ENCODE data around the gene AQP5.
A peak's percentile ranks its signal among the peaks of the same experiment; 100 is the strongest.

AQP5 gene

GRCh38 chr12:49960474-49961110 lies 1.1 kb upstream of the AQP5 start:
- Histone ChIP-seq H3K4me3 (ENCODE audit: severe bottlenecking) (no peak overlapping the region), H3K4me1 (ENCODE audit: insufficient read depth, poor library complexity, severe bottlenecking) (peaks cover 24% of the 10 kb centered on the region), H3K36me3 (ENCODE audit: low read depth) (no peaks in the 10 kb centered on the region), H3K9me3 (ENCODE audit: severe bottlenecking) (no peaks in the 10 kb centered on the region), H3K27ac (ENCODE audit: poor library complexity, severe bottlenecking) (no peak overlapping the region), H3K27me3 (ENCODE audit: insufficient read depth, poor library complexity, severe bottlenecking) (no peaks in the 10 kb centered on the region)
- DNase-seq (ENCODE audit: low spot score) (no peak), ATAC-seq (ENCODE audit: low read depth) (no peak)
- TF ChIP-seq CTCF (IDR thresholded peaks at IDR 0.05; ENCODE audit: poor library complexity, severe bottlenecking): no peak

DNA sequence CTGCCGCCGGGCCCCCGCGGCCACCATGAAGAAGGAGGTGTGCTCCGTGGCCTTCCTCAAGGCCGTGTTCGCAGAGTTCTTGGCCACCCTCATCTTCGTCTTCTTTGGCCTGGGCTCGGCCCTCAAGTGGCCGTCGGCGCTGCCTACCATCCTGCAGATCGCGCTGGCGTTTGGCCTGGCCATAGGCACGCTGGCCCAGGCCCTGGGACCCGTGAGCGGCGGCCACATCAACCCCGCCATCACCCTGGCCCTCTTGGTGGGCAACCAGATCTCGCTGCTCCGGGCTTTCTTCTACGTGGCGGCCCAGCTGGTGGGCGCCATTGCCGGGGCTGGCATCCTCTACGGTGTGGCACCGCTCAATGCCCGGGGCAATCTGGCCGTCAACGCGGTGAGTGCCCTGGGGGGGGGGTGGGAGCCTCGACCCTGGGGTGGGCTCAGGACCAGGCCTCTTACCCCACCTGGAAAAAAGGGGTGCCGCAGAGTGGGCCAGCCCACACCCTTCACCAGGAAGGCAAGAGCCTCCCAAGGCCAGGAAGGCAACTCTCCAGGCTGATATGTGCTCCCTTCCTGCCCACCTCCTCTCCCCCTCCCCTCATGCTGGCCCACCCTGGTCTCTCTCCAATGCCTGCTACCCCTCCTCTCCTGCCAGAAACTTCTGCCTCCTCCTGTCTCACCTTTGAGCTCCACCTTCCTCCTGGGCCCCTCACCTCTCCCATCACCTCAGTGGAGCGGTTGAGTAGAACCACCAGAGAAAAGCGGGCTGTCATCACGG lies 507 bp downstream of the AQP5 start:
- H3K4me1 ChIP-seq (ENCODE audit: insufficient read depth, poor library complexity, severe bottlenecking): peaks cover 24% of the 10 kb centered on the region
- no peaks in the 10 kb centered on the region for H3K36me3 ChIP-seq (ENCODE audit: low read depth)
- TF ChIP-seq CTCF (IDR thresholded peaks at IDR 0.05; ENCODE audit: poor library complexity, severe bottlenecking): no peak
- H3K27ac ChIP-seq (ENCODE audit: poor library complexity, severe bottlenecking): no peak overlapping the region
- no peaks in the 10 kb centered on the region for H3K9me3 ChIP-seq (ENCODE audit: severe bottlenecking)
- ATAC-seq (ENCODE audit: low read depth) (no peak), DNase-seq (ENCODE audit: low spot score) (no peak)
- no peak overlapping the region for H3K4me3 ChIP-seq (ENCODE audit: severe bottlenecking)
- H3K27me3 ChIP-seq (ENCODE audit: insufficient read depth, poor library complexity, severe bottlenecking): no peaks in the 10 kb centered on the region

DNA sequence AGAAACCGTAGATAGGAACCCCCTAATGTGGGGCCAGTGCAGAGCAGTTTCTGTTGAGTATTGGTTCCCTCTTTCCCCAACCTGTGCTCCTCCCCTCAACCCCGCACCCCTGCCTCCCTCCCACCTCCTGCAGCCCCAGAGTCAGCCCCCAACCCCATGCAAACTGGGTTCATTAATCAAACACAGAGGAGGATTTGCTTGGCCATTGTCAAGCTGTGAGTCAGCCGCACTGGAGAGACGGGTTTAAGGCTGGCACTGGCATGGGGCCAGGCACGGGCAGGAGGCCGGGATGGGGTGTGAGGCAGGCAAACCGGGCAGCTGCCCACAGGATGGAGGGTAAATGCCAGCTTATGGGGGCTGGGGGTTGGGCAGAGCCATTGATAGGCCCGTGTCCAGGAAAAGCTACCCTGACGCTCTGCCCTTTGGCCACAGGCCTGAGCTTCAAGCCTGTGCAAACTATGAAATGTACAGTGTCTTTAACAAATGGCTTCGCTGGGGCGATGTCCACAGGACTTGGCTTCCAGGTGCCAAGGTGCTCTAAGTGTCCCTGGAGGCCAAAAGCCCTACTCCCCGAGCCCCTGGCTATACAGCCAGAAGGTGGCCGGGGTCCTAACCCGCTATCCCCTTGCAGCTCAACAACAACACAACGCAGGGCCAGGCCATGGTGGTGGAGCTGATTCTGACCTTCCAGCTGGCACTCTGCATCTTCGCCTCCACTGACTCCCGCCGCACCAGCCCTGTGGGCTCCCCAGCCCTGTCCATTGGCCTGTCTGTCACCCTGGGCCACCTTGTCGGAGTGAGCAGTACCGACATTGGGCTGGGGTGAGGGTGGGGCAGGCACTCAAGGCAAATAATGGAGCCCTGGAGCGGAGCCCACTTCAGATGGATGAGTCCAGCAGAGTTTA lies 1.4 kb downstream of the AQP5 start:
- H3K4me3 ChIP-seq (ENCODE audit: severe bottlenecking): no peak overlapping the region
- TF ChIP-seq CTCF (IDR thresholded peaks at IDR 0.05; ENCODE audit: poor library complexity, severe bottlenecking): no peak
- no peaks in the 10 kb centered on the region for H3K27me3 ChIP-seq (ENCODE audit: insufficient read depth, poor library complexity, severe bottlenecking)
- peak; percentile 69 for ATAC-seq (ENCODE audit: low read depth)
- no peaks in the 10 kb centered on the region for H3K9me3 ChIP-seq (ENCODE audit: severe bottlenecking)
- no peaks in the 10 kb centered on the region for H3K36me3 ChIP-seq (ENCODE audit: low read depth)
- peak; percentile 91 for DNase-seq (ENCODE audit: low spot score)
- H3K27ac ChIP-seq (ENCODE audit: poor library complexity, severe bottlenecking): no peak overlapping the region
- H3K4me1 ChIP-seq (ENCODE audit: insufficient read depth, poor library complexity, severe bottlenecking): peaks cover 24% of the 10 kb centered on the region

DNA sequence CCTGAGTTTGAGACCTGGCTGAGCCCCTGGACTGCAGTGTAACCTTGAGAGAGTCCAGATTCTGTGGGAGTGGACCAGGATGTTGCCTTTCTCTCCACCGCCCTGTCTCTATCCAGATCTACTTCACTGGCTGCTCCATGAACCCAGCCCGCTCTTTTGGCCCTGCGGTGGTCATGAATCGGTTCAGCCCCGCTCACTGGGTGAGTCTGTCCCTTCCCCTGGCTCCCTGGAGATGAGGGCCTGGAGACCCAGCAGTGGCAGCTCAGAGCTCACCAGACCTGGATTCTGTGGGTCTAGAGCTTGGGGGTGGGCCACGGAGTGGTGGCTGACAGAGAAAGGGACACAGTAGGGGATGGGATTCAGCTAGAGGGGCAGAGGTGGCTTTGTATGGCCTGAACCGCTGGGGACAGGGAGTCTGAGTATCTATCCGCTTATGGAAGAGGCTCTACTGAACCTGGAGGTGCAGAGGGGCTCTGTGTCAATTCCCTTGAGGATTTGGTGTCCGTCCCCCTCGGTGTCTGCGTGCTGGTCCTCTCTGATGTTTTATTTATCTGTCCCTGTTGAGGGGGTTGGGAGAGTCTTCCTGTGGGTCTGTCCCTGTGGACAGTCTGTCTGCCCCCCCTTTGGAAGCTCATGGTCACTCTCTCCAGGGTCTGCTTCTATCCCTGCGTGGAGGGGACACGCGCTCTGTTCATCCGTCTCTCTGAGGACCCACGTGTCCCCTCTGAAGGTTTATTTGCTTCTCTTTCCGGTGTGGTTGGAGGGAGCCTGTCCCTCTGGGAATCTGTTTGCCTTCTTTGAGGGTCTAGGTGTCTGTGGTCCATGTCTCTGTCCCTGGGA lies 2.5 kb downstream of the AQP5 start:
- H3K4me3 ChIP-seq (ENCODE audit: severe bottlenecking): no peak overlapping the region
- TF ChIP-seq CTCF (IDR thresholded peaks at IDR 0.05; ENCODE audit: poor library complexity, severe bottlenecking): no peak
- no peaks in the 10 kb centered on the region for H3K36me3 ChIP-seq (ENCODE audit: low read depth)
- H3K4me1 ChIP-seq (ENCODE audit: insufficient read depth, poor library complexity, severe bottlenecking): peaks cover 23% of the 10 kb centered on the region
- H3K9me3 ChIP-seq (ENCODE audit: severe bottlenecking): no peaks in the 10 kb centered on the region
- no peaks in the 10 kb centered on the region for H3K27me3 ChIP-seq (ENCODE audit: insufficient read depth, poor library complexity, severe bottlenecking)
- peak; percentile 18 for DNase-seq (ENCODE audit: low spot score)
- no peak overlapping the region for H3K27ac ChIP-seq (ENCODE audit: poor library complexity, severe bottlenecking)
- ATAC-seq (ENCODE audit: low read depth): no peak
